ENCODE results near the gene SLC39A11. TPM values are rescaled to one million over a fixed set of nuclear protein-coding genes. Genes with fewer than 3 reads are reported as not detected.

Gene SLC39A11
- polyA plus RNA-seq, 3 donors = 16.6 to 27.9 (median 26.6) TPM

DNA sequence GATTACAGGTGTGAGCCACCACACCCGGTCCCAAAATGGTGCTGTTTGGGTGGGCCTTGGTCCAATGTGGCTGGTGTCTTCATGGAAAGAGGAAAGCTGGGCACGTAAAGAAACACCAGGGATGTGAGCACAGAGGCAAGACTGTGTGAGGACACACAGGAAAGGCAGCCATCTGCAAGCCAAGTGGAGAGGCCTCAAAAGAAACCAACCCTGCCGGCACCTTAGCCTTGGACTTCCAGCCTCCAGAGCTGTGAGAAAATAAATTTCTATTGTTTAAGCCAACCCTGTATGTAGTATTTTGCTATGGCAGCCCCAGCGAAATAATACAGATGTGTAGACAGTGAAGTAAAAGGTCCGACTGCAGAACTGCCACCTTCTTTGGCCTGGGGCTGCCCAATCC is 68.7 kb downstream of the SLC39A11 start:
- H3K27me3 ChIP-seq (ENCODE audit: control insufficient read depth in 2 of 2, insufficient read depth in 2 of 2, low read length in 2 of 2) = no peaks in the 10 kb centered on the region
- no peak overlapping the region for H3K27ac ChIP-seq (ENCODE audit: low read depth in 1 of 2, low read length in 2 of 2)
- H3K9me3 ChIP-seq (replicated peaks in 1 of 2; ENCODE audit: control insufficient read depth in 1 of 2, insufficient read depth in 1 of 2, low read length in 2 of 2) = peaks cover 0 to 13% of the 10 kb centered on the region in 2 donors
- peaks cover 68 to 70% of the 10 kb centered on the region in 2 donors for H3K36me3 Mint-ChIP-seq
- H3K4me1 Mint-ChIP-seq = peaks cover 15% of the 10 kb centered on the region
- 100% methylated on average over 3 of the region's 5 CpGs for WGBS (ENCODE audit: insufficient coverage)
- no peak overlapping the region for H3K4me3 Mint-ChIP-seq
- H3K27me3 Mint-ChIP-seq (ENCODE audit: low read depth in 3 of 3) = peaks cover 0 to 3% (median 0%) of the 10 kb centered on the region in 3 donors
- H4K20me1 ChIP-seq (ENCODE audit: insufficient read depth, low read length) = peaks cover 11% of the 10 kb centered on the region
- no peak overlapping the region for H3K9ac ChIP-seq (ENCODE audit: insufficient read depth, low read length, poor library complexity, severe bottlenecking)
- intact Hi-C loops (cut with micrococcal nuclease) = no loop called here
- DNase-seq = no peak
- peaks cover 5 to 13% (median 7%) of the 10 kb centered on the region in 7 donors for H3K9me3 Mint-ChIP-seq
- H3K4me2 ChIP-seq (replicated peaks; ENCODE audit: extremely low read depth, low read length, poor library complexity, severe bottlenecking) = no peak overlapping the region
- H3K79me2 ChIP-seq (ENCODE audit: insufficient read depth, low read length) = peaks cover 65% of the 10 kb centered on the region
- H3K4me1 ChIP-seq (ENCODE audit: control insufficient read depth in 1 of 2, insufficient read depth in 2 of 2, low read length in 2 of 2) = no peaks in the 10 kb centered on the region
- H3K36me3 ChIP-seq (replicated peaks in 1 of 2; ENCODE audit: control insufficient read depth in 1 of 2, insufficient read depth in 2 of 2, low read length in 2 of 2) = peaks cover 34 to 59% of the 10 kb centered on the region in 2 donors
- no peak overlapping the region for H2AFZ ChIP-seq (ENCODE audit: insufficient read depth, low read depth, low read length, poor library complexity, severe bottlenecking)
- no peak overlapping the region for H3K4me3 ChIP-seq (replicated peaks in 1 of 3; ENCODE audit: low read depth in 2 of 3, low read length in 3 of 3)
- H3K27ac Mint-ChIP-seq = peak overlapping the region in 2 of 7 donors; percentile 42 to 43
- TF ChIP-seq, protein P1, sequence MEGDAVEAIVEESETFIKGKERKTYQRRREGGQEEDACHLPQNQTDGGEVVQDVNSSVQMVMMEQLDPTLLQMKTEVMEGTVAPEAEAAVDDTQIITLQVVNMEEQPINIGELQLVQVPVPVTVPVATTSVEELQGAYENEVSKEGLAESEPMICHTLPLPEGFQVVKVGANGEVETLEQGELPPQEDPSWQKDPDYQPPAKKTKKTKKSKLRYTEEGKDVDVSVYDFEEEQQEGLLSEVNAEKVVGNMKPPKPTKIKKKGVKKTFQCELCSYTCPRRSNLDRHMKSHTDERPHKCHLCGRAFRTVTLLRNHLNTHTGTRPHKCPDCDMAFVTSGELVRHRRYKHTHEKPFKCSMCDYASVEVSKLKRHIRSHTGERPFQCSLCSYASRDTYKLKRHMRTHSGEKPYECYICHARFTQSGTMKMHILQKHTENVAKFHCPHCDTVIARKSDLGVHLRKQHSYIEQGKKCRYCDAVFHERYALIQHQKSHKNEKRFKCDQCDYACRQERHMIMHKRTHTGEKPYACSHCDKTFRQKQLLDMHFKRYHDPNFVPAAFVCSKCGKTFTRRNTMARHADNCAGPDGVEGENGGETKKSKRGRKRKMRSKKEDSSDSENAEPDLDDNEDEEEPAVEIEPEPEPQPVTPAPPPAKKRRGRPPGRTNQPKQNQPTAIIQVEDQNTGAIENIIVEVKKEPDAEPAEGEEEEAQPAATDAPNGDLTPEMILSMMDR (IDR thresholded peaks at IDR 0.05) = no peak

DNA sequence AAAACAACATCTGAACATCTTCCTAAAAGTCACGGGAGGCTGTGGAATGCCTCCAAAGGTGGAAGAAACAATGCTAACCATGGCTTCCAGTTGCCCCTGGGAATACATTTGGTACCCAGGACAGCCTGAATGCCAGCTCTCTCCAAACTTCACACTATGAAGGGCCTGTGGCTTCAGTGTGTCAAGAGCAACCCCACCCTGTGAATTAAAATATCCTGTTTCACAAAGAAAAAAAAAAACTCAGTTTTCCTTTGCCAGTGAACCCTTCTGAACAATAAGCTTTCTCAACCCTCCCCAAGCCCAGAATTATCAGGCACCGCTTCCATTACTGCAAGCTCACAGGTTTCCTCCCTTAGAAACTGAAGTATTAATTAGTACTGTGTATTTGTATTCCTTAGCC is 69.8 kb downstream of the SLC39A11 start:
- Histone ChIP-seq H3K27me3 (ENCODE audit: control insufficient read depth in 2 of 2, insufficient read depth in 2 of 2, low read length in 2 of 2) (no peaks in the 10 kb centered on the region), H2AFZ (ENCODE audit: insufficient read depth, low read depth, low read length, poor library complexity, severe bottlenecking) (no peak overlapping the region), H3K4me2 (replicated peaks; ENCODE audit: extremely low read depth, low read length, poor library complexity, severe bottlenecking) (no peak overlapping the region), H3K9me3 (replicated peaks in 1 of 2; ENCODE audit: control insufficient read depth in 1 of 2, insufficient read depth in 1 of 2, low read length in 2 of 2) (peaks cover 3 to 19% of the 10 kb centered on the region in 2 donors), H3K27ac (ENCODE audit: low read depth in 1 of 2, low read length in 2 of 2) (no peak overlapping the region), H3K79me2 (ENCODE audit: insufficient read depth, low read length) (peaks cover 71% of the 10 kb centered on the region), H3K9ac (ENCODE audit: insufficient read depth, low read length, poor library complexity, severe bottlenecking) (no peak overlapping the region), H3K36me3 (replicated peaks in 1 of 2; ENCODE audit: control insufficient read depth in 1 of 2, insufficient read depth in 2 of 2, low read length in 2 of 2) (peaks cover 26 to 53% of the 10 kb centered on the region in 2 donors), H4K20me1 (ENCODE audit: insufficient read depth, low read length) (peaks cover 1% of the 10 kb centered on the region), H3K4me1 (ENCODE audit: control insufficient read depth in 1 of 2, insufficient read depth in 2 of 2, low read length in 2 of 2) (no peaks in the 10 kb centered on the region), H3K4me3 (replicated peaks in 1 of 3; ENCODE audit: low read depth in 2 of 3, low read length in 3 of 3) (no peak overlapping the region)
- Mint-ChIP-seq H3K4me3 (no peak overlapping the region), H3K36me3 (peaks cover 61 to 68% of the 10 kb centered on the region in 2 donors), H3K27ac (peak overlapping the region in 1 of 7 donors; percentile 27), H3K4me1 (peaks cover 11% of the 10 kb centered on the region), H3K27me3 (ENCODE audit: low read depth in 3 of 3) (no peaks in the 10 kb centered on the region), H3K9me3 (peaks cover 10 to 20% (median 14%) of the 10 kb centered on the region in 7 donors)
- 100% methylated on average over 1 of the region's 2 CpGs for WGBS (ENCODE audit: insufficient coverage)
- intact Hi-C loops (cut with micrococcal nuclease) = no loop called here
- TF ChIP-seq, protein P1 (IDR thresholded peaks at IDR 0.05) = no peak
- no peak for DNase-seq
